ENCODE results near the gene CAMSAP2.

Gene CAMSAP2

GRCh38 chr1:200738327-200738948 lies at the start of gene CAMSAP2:
TSS of gene CAMSAP2 (plus strand) at chr1:200738893. CDS start at chr1:200739828, 935 bp downstream.
- peak within 1 kb of the TSS; percentile 75 for H3K9ac ChIP-seq (ENCODE audit: low read length)
- no peaks in the 10 kb centered on the region for H3K27me3 ChIP-seq (ENCODE audit: low read length)
- TF ChIP-seq, protein P1, sequence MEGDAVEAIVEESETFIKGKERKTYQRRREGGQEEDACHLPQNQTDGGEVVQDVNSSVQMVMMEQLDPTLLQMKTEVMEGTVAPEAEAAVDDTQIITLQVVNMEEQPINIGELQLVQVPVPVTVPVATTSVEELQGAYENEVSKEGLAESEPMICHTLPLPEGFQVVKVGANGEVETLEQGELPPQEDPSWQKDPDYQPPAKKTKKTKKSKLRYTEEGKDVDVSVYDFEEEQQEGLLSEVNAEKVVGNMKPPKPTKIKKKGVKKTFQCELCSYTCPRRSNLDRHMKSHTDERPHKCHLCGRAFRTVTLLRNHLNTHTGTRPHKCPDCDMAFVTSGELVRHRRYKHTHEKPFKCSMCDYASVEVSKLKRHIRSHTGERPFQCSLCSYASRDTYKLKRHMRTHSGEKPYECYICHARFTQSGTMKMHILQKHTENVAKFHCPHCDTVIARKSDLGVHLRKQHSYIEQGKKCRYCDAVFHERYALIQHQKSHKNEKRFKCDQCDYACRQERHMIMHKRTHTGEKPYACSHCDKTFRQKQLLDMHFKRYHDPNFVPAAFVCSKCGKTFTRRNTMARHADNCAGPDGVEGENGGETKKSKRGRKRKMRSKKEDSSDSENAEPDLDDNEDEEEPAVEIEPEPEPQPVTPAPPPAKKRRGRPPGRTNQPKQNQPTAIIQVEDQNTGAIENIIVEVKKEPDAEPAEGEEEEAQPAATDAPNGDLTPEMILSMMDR (IDR thresholded peaks at IDR 0.05; ENCODE audit: insufficient read depth, low read length, poor library complexity, severe bottlenecking): no peak
- TF ChIP-seq EZH2phosphoT487 (conservative IDR thresholded peaks at IDR 0.05; ENCODE audit: low read length): no peak
- H3F3A ChIP-seq (ENCODE audit: insufficient read depth): peaks cover 19% of the 10 kb centered on the region; the same call in 1 of the 2 replicates
- H2AFZ ChIP-seq (ENCODE audit: low read depth, low read length, severe bottlenecking): peak within 1 kb of the TSS; percentile 99
- no peaks in the 10 kb centered on the region for H3K9me3 ChIP-seq (ENCODE audit: insufficient read depth, low read length)
- peak within 1 kb of the TSS; percentile 71 for H3K4me3 ChIP-seq (ENCODE audit: insufficient read depth, low read length, poor library complexity, severe bottlenecking)
- no peaks in the 10 kb centered on the region for H3K9me2 ChIP-seq (replicated peaks; ENCODE audit: insufficient read depth, low read length)
- no peaks in the 10 kb centered on the region for H4K20me1 ChIP-seq (ENCODE audit: low read depth, low read length)
- H3K79me2 ChIP-seq (ENCODE audit: insufficient read depth, low read length): peaks cover 7% of the 10 kb centered on the region; the same call in 1 of the 2 replicates
- H3K4me2 ChIP-seq (ENCODE audit: low read depth, low read length, poor library complexity, severe bottlenecking): peak within 1 kb of the TSS; percentile 79
- peak within 1 kb of the TSS; percentile 22; the same call in 1 of the 2 replicates for H3K27ac ChIP-seq (ENCODE audit: low read depth, low read length)
- no peaks in the 10 kb centered on the region for H3K36me3 ChIP-seq (ENCODE audit: low read length)

- TF ChIP-seq, protein P1 (IDR thresholded peaks at IDR 0.05; ENCODE audit: insufficient read depth, low read length, poor library complexity, severe bottlenecking): no peak
- no peak for TF ChIP-seq EZH2phosphoT487 (conservative IDR thresholded peaks at IDR 0.05; ENCODE audit: low read length)
- no peak overlapping the region for H3K9ac ChIP-seq (ENCODE audit: low read length)
- H3K79me2 ChIP-seq (ENCODE audit: insufficient read depth, low read length): no peaks in the 10 kb centered on the region
- H3K27ac ChIP-seq (ENCODE audit: low read depth, low read length): no peak overlapping the region
- H3K9me2 ChIP-seq (replicated peaks; ENCODE audit: insufficient read depth, low read length): no peaks in the 10 kb centered on the region
- H2AFZ ChIP-seq (ENCODE audit: low read depth, low read length, severe bottlenecking): no peak overlapping the region
- H3K9me3 ChIP-seq (ENCODE audit: insufficient read depth, low read length): no peaks in the 10 kb centered on the region
- no peak overlapping the region for H3K4me2 ChIP-seq (ENCODE audit: low read depth, low read length, poor library complexity, severe bottlenecking)
- H3K36me3 ChIP-seq (ENCODE audit: low read length): no peaks in the 10 kb centered on the region
- no peaks in the 10 kb centered on the region for H3K27me3 ChIP-seq (ENCODE audit: low read length)
- no peak overlapping the region for H3K4me3 ChIP-seq (ENCODE audit: insufficient read depth, low read length, poor library complexity, severe bottlenecking)
- no peaks in the 10 kb centered on the region for H3F3A ChIP-seq (ENCODE audit: insufficient read depth)
- no peaks in the 10 kb centered on the region for H4K20me1 ChIP-seq (ENCODE audit: low read depth, low read length)
Observed at GRCh38 chr1:200692316-200692715, 46.4 kb upstream of the CAMSAP2 start.

GRCh38 chr1:200693327-200693726 lies 45.4 kb upstream of the CAMSAP2 start:
- Histone ChIP-seq H3K9me2 (replicated peaks; ENCODE audit: insufficient read depth, low read length) (no peaks in the 10 kb centered on the region), H3K4me2 (ENCODE audit: low read depth, low read length, poor library complexity, severe bottlenecking) (no peak overlapping the region), H3K9me3 (ENCODE audit: insufficient read depth, low read length) (no peaks in the 10 kb centered on the region), H3K36me3 (ENCODE audit: low read length) (no peaks in the 10 kb centered on the region), H3K27ac (ENCODE audit: low read depth, low read length) (no peak overlapping the region), H3K9ac (ENCODE audit: low read length) (no peak overlapping the region), H3K27me3 (ENCODE audit: low read length) (no peaks in the 10 kb centered on the region), H3K79me2 (ENCODE audit: insufficient read depth, low read length) (no peaks in the 10 kb centered on the region), H3K4me3 (ENCODE audit: insufficient read depth, low read length, poor library complexity, severe bottlenecking) (no peak overlapping the region), H2AFZ (ENCODE audit: low read depth, low read length, severe bottlenecking) (no peak overlapping the region), H4K20me1 (ENCODE audit: low read depth, low read length) (no peaks in the 10 kb centered on the region), H3F3A (ENCODE audit: insufficient read depth) (no peaks in the 10 kb centered on the region)
- TF ChIP-seq, protein P1 (IDR thresholded peaks at IDR 0.05; ENCODE audit: insufficient read depth, low read length, poor library complexity, severe bottlenecking): no peak
- no peak for TF ChIP-seq EZH2phosphoT487 (conservative IDR thresholded peaks at IDR 0.05; ENCODE audit: low read length)

Data from SU-DHL-6 (cell line).